ENCODE results near the gene RALGAPA2.

The RALGAPA2 gene

DNA sequence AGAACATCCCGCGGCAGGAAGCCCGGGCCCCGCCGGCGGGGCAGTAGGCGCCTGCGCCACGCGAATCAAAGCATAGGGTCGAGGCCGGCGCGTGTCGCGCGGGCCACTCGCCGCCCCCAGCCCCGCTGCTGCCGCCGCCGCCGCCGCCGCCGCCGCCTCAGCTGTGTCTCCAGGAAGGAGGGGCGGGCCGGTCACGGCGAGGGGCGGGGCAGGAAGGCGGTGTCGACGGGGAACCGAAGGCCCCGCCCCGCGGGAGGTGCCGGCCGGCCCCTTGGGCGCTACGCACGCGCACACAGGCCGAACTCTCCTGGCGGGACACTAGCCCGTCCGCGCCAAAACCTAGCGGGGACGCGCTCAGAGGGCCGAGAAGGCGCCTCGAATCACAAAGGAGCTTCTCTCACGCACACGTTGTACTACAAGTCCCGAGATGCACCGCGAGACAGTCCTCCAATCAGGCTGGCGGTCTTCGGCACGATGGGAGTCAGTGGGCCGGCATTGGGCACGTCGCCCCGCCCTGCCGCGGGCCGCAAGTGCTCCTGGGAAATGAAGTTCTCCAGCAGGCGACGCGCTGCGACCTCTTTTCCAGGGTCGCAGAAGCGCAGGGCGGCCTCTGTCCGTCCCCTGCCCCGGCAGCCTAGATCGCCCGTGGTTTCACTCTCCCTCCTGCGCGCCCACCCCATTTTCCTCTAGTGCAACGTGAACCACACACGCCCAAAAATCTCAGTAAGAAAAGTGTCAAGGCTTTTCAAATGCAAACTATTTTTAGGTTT lies at the start of gene RALGAPA2:
Gene RALGAPA2 (minus strand): TSS at position 171 of the 770 bp plus-strand sequence. CDS start 164 bp downstream, at position 7.
- DNase-seq (ENCODE audit: low read depth in 2 of 2): peak; percentile 96

GRCh38 chr20:20761301-20761700 lies 48.9 kb upstream of the RALGAPA2 start:
- no peak for DNase-seq (ENCODE audit: low read depth in 2 of 2)

DNA sequence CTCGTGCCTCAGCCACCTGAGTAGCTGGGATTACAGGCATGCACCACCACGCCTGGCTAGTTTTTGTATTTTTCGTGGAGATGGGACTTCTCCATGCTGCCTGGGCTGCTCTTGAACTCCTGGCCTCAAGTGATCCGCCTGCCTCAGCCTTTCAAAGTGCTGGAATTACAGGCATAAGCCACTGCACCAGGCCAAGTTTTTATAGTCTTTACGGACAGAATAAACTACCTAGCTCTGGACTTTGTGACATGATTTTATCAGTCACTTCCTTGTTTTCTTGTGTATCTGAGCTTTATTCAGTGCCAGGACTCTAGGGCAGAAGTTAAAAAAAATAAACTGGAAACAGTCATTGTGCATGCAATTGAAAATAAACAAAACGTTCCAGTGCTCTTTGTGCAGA lies 46.7 kb upstream of the RALGAPA2 start:
- DNase-seq (ENCODE audit: low read depth in 2 of 2): no peak

GRCh38 chr20:20755674-20756319 lies 43.4 kb upstream of the RALGAPA2 start:
- DNase-seq (ENCODE audit: low read depth in 2 of 2): no peak

GRCh38 chr20:20755231-20755630 lies 42.8 kb upstream of the RALGAPA2 start:
- DNase-seq (ENCODE audit: low read depth in 2 of 2): no peak

- DNase-seq (ENCODE audit: low read depth in 2 of 2): no peak
These were observed 42.3 kb upstream of the RALGAPA2 start for GRCh38 chr20:20754714-20755113.

GRCh38 chr20:20752712-20753111 lies 40.3 kb upstream of the RALGAPA2 start:
- no peak for DNase-seq (ENCODE audit: low read depth in 2 of 2)

DNA sequence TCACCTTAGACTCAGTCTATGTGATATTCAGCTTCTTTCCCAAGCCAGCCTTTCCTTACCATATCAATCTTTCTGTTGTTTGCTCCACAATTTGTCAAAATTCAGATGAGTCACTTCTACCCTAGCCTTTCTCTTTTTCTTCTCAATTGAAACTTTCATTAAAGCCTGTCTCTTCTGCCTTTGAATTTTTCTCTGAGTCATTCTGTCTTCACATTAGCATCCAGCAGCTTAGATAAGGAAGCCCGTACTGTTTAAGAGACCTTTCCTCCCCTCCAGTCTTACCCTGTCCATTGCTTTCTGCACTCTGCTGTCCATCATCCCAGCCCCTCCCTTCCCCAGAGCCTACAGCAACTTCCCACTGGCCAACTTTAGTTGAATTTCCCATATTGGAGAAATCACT lies 34.9 kb upstream of the RALGAPA2 start:
- DNase-seq (ENCODE audit: low read depth in 2 of 2): no peak

DNA sequence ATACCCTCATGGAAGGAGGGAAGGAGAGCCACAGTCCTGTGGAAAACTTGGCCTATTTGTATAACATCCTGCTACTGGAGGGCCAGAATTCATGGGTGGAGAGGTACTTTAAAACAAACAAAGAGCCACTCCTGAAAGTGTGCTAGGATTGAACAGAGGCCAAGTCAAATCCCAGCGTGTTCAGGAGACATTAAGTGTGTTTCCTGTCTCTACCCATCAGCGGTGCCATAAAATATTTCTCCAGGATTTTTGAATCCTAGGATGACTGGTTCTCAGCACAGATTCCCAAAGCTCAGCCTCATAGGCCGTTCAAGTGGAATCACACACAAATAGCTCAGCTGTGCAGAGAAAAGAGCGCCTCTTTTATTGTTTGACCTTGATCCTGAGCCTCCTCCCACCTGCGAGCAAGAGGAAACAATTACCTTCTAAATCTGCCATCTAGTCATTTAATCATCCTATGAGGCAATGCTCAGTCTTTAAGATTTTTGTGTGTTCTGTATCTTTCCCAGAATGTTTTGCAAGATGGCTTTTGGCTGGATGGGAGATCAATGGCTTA lies 31.8 kb upstream of the RALGAPA2 start:
- no peak for DNase-seq (ENCODE audit: low read depth in 2 of 2)

- no peak for DNase-seq (ENCODE audit: low read depth in 2 of 2)
These were observed 31.2 kb upstream of the RALGAPA2 start for GRCh38 chr20:20743511-20744169.

- no peak for DNase-seq (ENCODE audit: low read depth in 2 of 2)
These were observed 28.9 kb upstream of the RALGAPA2 start for GRCh38 chr20:20741087-20742045.

DNA sequence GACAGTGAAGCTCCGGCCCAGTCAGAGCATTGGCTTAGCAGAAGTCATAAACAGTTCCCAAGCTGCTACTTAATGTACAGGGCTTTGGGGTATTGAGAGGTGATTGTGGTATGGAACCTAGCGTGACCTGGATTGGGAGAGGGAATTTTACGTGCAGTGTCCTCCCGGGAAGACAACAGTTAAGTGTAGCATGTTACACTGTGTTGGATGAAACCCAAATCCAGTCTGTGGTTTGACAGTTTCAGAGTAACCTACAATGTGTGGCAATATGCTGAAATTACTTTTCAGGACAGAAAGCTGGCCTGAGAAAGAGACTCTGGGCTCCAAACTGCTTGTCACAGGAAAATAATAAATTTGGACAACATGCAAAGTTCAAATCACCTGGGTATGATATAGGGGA lies 28.1 kb upstream of the RALGAPA2 start:
- DNase-seq (ENCODE audit: low read depth in 2 of 2): no peak

GRCh38 chr20:20737158-20737557 lies 24.7 kb upstream of the RALGAPA2 start:
- no peak for DNase-seq (ENCODE audit: low read depth in 2 of 2)

GRCh38 chr20:20736303-20736702 lies 23.9 kb upstream of the RALGAPA2 start:
- no peak for DNase-seq (ENCODE audit: low read depth in 2 of 2)

DNA sequence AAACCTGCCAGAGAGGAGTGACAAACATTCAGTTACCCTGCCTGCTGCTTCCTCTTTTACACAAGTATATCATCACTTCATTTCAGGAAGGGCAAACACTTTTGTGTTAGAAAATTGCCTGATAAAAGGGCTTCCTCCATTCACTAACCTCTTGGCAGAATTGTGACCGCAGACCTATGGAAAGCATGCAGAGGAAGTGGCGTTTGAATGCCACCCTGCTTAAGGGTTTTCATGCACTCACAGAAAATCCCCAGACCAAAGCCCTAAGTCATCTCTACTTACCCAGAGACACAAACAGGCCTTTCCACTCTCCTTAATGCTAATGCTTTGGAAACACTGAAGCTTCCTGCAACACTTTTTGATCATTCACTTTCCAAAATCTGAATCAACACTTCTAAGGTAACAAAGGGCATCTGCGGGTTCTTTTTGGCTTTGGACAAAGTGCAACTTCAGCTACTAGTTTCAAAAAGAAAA lies 22.1 kb upstream of the RALGAPA2 start:
- no peak for DNase-seq (ENCODE audit: low read depth in 2 of 2)

- DNase-seq (ENCODE audit: low read depth in 2 of 2): no peak
These were observed 21.5 kb upstream of the RALGAPA2 start for GRCh38 chr20:20733943-20734342.

DNA sequence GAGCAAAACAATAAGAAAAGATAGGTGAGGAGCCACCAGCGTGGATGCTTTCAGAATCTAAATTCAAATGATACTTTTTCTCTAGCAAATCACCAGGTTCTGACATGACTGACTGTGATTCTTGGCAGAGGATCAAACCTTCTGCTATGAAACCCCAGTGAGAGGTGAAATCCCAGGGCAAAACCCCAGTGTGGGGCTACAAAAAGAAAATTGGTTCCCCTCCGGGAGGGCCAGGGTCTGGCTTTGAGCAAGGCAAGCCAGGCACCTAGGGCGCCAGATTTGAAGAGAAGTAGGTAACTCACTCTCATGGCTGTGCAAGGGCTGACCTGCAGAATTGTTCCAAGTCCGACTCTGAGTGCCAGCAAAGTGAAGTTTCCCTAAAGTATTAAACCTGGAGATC lies 20.2 kb upstream of the RALGAPA2 start:
- no peak for DNase-seq (ENCODE audit: low read depth in 2 of 2)

GRCh38 chr20:20731945-20732296 lies 19.5 kb upstream of the RALGAPA2 start:
- no peak for DNase-seq (ENCODE audit: low read depth in 2 of 2)

- DNase-seq (ENCODE audit: low read depth in 2 of 2): no peak
These were observed 18.8 kb upstream of the RALGAPA2 start for GRCh38 chr20:20731000-20731944.

DNA sequence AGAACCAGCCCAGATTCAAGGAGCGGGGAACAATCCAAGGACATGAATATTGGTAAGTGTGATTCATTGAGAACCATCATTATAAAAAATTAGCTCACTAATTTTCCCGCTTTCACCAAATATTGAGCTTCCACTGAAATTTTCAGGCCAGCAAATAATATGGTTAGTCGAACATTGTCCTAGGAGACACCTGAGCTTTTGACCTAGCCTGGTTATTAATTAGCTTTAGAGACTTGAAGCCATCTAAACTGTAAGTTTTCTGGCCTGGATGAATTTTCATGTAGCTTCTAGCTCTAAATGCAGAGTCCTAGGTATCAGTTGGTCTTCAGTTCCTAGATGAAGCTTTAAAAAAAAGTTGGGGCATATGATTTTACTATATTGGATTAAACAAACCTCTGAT lies 17.1 kb upstream of the RALGAPA2 start:
- no peak for DNase-seq (ENCODE audit: low read depth in 2 of 2)
